ENCODE results near the gene PLEKHH3.

PLEKHH3 gene, protein sequence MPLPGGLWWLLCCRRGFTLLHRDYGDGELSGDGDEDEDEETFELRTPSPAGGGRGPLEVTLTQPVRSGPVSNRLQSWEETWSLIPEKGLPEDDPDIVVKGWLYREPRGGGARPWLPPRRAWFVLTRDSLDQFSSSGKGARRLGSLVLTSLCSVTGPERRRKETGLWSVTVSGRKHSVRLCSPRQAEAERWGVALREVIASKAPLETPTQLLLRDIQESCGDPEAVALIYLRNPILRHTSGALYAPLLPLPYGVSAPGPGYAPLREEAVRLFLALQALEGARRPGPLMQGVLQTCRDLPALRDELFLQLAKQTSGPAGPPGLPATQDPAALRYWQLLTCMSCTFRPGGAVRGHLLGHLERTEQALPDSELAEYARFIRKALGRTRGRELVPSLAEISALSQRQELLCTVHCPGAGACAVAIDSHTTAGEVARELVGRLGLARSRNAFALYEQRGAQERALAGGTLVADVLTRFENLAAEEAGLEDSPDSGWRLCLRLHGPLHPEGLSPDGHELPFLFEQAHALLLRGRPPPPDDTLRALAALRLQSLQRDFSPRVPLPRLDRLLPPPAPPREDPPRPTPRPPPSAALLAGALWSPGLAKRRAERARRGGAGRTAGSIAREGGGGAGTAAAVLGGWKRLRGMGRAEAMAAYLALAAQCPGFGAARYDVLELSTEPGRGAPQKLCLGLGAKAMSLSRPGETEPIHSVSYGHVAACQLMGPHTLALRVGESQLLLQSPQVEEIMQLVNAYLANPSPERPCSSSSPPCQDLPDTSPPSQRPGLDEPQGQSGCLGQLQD
- total RNA-seq = 3.0 to 5.0 reads per million in 2 donors

DNA sequence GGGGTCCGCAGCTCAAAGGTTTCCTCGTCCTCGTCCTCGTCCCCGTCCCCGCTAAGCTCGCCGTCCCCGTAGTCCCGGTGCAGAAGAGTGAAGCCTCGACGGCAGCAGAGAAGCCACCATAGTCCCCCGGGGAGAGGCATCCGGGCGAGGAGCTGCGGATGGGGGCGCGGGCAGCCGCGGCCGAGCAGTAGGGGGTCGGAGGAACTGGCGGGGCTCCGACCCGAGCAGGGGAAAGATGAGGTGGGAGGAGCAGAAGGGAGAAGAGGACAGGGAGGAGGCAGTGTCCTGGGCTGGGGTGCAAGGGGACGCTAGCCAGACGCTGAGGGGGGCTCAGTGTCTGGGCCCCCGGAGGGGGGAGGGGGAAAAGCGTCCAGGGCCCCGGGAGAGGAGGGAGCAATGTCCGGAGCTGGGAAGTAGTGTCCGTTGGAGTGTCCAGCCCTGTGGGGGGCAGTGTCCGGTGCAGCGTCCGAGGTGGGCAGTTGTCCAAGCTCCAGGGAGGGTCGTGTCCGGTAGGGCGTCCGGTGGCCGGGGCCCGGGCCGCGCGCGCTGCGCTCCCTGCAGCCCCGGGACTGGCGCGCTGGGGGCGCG, at the start of gene PLEKHH3:
TSS of gene PLEKHH3 (minus strand) at position 571 of the 588 bp plus-strand sequence. CDS start at position 140, 431 bp downstream.
- DNase-seq = peak in 1 of 5 experiments; percentile 45

DNA sequence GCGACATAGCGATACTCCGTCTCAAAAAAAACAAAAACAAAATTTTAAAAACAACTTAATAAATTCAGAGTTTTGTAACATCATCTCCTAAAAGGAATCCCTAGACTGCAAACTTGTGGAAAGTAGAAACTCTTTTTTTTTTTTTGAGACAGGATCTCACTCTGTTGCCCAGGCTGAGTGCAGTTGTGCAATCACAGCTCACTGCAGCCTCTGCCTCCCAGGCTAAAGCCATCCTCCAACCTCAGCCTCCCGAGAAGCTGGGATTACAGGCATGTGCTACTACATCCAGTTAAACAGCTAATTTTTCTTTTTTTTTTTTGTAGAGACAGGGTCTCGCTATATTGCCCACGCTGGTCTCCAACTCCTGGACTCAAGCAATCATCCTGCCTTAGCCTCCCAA, 48.3 kb upstream of the PLEKHH3 start:
- DNase-seq = no peak

DNA sequence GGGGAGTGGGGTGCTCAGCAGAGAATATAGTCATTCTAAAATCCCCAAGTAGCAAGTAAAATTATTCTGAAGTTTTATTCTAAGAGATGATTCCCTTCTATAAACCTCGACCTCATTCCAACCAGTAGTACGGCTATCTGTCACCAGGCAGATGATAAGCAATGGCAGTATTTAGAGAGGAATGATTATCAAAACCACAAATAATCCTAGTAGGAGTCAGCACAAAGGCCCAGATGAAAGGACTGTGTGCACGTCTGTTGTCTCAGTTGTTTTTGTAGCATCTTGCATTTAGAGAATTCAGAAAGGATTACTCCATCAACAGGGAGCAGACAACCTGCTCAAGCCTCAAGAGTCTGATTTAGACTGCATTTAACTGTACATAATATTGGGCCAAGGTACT, 46.8 kb upstream of the PLEKHH3 start:
- no peak for DNase-seq

DNA sequence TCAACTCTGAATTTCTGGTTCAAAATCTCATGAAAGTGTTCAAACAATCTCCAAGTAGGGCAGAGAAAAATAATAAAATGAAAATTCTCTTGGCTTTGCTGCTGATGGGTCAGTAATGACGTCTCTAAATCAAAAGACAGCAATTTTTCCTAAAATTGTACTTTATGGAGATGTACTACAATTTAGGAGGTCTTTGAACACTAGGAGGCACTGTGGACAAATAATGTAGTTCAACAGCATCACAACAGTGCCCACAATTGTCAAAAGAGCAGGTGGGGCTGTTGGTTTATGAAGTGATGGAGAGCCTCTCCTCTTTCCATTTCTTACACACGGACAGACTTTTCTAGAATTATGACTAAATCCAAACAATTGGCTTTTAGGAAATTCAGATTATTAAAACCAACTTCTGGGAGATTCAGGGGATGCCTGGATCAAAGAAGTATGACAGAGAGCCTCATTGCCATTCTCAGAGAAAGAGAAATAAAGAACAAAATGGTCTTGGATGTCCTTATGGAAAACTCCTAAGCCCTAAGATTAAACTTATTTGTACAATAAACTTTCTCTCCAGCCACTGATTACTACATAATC, 44.3 kb upstream of the PLEKHH3 start:
- peak in 2 of 5 experiments; percentile 17 to 75 for DNase-seq

DNA sequence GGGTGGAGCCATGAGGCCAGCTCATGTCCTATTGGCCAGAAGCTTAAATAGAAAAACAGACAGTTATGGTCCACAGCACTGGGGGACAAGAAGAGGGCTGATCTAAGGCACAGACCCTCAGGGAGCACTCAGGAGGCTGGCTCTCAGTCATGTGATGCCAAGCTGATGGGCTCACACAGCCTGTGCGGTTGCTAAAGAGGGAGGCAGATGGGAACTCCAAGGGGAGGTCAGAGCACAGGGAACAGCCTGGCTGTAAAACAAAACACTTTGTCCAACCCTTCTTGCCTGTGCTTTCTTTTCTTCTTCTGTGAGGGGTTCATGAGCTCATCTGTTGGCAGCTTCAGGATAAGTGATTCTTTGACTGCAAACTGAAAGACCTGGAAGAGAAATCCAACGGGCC, 32.8 kb upstream of the PLEKHH3 start:
- no peak for DNase-seq

DNA sequence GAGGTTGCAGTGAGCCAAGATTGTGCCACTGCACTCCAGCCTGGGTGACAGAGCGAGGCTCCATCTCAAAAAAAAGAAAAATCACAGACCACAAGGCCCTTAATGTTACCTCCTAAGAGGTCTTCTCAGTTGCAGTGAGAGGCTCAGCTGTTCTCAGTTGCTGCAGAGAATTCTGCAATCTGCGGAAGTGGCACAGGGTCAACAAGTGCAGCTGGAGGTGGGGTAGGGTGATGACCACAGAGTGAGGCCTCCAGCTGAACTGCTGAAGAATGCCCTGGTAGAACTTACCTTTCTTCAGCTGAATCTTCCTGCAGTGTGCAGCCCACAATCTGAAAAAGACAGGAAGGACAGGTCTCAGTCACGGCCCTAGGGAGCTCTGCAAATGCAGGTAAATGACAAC, 31.8 kb upstream of the PLEKHH3 start:
- DNase-seq = peak in 1 of 5 experiments; percentile 65

DNA sequence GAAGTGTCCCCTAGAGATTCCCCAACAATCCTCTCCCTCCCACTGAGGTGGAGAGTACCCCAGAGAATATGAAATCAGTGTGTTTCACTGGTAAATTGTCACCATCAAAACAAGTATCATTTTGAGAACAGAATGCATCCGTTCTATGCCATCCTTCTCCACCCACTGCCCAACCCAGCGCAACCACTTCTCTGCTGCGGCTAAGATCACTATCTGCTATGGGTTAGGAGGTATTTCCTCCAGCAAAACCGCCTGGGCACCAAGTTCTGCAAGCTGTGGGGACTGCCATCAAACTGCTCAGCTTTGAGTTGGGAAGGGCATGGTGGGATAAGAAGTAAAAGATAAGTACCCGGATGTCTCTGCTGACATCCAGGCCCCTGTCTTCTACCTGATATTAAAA, 29.9 kb upstream of the PLEKHH3 start:
- DNase-seq = peak; percentile 29 to 96 (median 53)

DNA sequence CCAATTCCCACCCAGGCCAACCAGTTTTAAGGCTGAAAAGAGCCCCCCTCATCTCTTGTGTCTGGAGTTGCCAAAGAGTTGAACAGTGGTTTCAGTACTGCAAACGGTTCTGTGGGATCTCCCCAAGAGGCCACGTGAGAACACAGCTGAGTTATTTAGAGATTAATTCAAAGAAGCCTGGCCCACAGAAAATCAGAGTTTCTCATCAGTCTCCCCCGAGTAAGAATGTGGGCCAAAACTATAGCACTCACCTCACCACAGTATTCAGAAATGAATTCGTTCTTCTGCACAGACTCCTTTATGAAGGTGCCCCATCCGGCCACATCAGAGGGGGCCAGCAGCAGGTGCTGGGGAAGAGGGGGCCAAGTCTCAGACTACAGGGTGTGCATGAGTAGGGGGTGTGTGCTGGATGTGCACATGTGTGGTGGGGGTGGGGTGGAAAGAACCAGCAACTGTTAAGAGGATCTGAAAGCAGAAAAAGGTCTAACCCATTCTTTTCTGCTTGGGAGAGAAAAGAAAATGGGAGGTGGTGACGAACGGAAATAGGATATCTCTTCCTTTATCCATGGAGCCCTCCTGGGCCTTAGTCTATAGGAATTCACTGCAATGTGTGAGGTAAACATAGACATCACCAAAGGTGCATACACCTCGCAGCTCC, 28.2 kb upstream of the PLEKHH3 start:
- DNase-seq = peak in 1 of 5 experiments; percentile 94

DNA sequence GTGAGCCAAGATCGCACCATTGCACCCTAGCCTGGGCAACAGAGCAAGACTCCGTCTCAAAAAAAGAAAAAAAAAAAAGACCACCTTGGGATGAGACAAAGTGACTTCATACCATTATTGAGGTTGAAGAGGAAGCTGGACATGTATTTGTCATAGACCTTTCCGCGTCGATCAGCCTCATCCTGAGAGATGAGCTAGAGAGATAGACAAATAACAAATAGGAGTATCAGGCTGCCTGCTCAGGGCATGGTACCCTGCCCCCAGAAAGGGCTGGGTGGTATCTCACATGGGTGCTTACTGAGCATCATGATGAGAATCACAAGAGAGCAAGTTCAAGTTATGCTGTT, 27.7 kb upstream of the PLEKHH3 start:
- DNase-seq = no peak

DNA sequence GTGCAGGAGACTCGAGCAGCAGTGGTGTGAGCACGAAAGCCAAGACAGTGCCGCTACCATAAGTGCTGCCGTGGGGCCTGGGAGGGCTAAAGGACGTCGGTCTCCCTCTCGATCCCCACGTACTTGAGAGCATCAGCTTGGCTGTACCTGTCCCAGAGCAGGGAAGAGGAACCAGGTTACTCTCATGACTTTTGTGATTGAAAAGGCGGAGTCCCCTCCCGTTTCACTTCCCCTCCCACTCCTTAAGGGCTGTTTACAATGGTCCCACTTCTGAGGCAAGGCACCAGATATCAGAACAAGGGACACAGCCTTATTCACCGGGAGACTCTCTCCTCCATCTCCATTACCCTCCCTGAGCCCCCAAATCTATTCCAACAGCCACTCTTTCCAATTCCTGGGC, 25.7 kb upstream of the PLEKHH3 start:
- no peak for DNase-seq

DNA sequence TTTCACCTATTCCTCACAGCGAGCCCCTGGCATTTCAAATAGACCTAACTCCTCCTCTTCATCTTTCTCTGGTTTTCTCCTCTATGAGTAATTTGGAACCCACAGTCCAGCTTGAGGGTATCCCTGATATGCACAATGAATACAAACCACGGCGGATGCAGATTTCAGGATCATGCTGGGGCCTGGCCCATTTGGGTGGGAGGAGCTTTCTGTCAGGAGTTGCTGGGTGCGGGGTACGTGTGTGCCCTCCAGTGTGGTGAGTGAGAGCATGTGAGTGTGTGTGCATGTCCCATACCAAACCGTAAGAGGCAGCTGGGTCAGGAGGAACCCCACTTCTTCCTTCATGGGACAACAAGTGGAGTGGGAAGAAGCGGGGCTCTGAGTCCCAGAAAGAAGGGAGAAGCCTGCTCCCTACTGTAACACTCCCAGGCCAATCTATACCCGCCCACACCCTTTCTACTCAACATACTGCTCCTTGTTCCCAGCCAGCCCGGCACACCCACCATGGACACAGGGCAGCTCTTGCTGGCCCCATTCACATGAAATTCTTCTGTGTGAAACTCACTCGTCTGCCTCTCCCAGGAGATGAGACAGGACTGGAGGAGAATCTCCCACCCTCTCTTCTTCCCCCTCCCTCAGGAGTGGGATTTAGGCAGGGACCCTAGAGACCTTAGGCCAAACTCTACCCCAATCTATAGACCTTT, 23.9 kb upstream of the PLEKHH3 start:
- no peak for DNase-seq

DNA sequence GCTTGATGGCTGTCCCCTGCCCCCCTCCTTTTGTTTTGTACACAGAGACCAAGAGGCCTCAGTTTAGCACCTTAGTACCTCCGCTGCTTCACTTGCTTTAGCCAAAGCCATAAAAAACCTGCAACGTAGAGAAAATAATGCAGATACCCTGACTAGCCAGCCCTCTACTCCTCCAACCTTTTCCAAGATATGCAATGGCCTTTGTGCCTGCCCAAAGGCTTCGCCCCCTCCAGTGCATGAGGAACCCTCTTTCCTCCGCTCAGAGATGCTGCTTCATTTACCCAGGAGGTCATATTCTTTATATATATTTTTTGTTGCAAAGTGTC, 22.6 kb upstream of the PLEKHH3 start:
- no peak for DNase-seq

DNA sequence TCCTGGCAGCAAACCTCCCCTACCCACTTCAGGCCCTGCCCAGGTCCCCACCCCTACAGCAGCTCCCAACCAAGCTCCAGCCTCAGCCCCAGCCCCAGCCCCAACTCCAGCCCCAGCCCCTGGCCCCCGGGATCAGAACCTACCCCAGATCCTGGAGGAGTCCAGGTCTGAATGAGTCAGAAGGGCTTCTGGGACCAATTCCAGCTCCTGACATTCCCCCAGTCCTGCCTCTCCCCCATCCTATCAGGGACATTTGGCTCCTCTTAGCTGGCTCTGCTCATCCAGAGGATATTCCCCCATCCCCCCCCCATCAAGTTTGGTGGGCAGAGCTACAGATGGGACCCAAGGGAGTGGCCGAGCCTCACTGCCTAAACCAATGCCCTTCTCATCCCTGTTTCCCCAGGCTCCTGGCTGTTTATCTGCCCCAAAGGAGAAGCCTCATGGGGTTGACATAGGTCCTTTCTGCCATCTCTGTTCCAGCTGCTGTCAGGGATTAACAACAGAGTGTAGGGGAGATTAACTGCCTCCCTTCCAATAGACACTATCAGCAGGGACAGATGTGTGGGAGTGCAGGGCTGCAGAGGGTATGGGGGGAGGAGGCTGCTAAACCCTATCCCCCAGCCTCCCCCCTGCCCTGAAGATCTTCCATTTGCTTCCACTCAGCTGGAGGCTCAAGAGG, 22.1 kb upstream of the PLEKHH3 start:
- DNase-seq = no peak

DNA sequence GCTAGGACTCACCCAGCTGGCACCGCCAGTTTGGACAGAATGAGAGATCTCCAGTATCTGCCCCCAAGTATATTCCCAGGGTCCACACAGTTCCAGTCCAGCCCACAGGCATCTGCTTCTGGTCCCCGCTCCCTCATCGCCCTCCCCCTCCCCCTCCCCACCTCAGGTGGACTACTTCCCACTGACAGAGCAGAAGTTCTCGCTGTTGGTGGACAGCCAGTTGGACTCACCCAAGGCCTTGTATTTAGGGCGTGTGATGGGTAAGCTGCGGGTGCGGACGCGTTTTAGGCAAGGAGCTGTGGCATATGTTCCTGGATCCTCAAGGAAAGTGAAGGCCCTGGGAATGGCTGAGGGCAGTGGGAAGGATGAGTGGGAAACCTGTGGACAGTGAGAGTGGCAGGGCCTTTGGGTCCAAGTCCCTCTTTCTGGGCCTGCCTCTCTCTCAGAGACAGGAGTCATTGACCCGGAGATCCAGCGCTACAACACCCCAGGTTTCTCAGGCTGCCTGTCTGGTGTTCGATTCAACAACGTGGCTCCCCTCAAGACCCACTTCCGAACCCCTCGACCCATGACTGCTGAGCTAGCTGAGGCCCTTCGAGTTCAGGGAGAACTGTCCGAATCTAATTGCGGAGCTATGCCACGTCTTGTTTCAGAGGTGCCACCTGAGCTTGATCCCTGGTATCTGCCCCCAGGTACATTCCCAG, 20.5 kb upstream of the PLEKHH3 start:
- DNase-seq = no peak

DNA sequence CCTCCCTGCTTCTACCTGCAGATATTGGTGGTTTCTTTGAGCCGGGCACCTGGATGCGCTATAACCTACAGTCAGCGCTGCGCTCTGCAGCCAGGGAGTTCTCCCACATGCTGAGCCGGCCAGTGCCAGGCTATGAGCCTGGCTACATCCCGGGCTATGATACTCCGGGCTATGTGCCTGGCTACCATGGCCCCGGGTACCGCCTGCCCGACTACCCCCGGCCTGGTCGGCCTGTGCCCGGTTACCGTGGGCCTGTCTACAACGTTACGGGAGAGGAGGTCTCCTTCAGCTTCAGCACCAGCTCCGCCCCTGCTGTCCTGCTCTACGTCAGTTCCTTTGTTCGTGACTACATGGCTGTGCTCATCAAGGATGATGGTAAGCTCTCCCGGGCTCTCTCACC, 18.7 kb upstream of the PLEKHH3 start:
- no peak for DNase-seq

DNA sequence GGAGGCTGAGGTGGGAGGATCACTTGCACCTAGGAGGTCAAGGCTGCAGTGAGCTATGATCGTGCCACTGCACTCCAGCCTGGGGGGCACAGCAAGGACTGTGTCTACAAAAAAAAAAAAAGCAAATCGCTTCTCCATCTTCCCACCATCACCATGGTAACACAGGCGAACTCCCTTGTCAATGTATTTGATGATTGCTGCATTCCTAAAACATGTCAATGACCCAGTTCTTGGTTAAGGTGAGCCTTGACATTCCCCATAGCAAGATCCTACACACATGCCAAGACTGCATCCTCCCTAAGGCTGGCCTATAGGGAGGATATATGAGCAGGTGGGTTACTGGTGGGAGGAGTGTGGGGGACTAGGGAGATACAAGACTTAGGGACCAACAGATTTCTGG, 17.7 kb upstream of the PLEKHH3 start:
- no peak for DNase-seq

DNA sequence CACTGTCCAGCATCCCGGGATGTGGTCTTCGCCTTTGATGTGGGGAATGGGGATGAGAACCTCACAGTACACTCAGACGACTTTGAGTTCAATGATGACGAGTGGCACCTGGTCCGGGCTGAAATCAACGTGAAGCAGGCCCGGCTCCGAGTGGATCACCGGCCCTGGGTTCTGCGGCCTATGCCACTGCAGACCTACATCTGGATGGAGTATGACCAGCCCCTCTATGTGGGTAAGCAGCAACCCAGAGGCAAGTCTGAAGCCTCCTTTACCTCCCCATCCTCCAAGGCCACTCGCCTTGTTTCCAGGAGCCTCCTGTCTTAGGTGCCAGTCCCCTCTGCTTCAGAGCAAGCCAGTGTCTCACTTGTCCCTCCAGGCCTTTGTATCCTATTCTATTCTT, 15.7 kb upstream of the PLEKHH3 start:
- DNase-seq = no peak

DNA sequence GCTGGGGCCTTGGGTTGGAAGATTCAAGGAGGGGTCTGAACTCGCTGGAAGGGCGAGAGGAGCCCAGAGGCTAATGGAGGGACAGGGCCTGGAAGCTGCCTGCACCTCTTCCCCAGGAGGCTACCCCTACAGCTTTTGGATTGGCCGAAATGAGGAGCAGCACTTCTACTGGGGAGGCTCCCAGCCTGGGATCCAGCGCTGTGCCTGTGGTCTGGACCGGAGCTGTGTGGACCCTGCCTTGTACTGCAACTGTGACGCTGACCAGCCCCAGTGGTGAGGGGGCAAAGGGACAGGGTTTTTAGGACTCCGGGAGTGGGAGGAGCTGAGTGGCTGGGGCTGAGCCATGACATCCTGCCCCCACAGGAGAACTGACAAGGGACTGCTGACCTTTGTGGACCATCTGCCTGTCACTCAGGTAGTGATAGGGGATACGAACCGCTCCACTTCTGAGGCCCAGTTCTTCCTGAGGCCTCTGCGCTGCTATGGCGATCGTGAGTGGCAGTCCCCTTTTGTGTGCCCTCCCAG, 14.3 kb upstream of the PLEKHH3 start:
- no peak for DNase-seq

DNA sequence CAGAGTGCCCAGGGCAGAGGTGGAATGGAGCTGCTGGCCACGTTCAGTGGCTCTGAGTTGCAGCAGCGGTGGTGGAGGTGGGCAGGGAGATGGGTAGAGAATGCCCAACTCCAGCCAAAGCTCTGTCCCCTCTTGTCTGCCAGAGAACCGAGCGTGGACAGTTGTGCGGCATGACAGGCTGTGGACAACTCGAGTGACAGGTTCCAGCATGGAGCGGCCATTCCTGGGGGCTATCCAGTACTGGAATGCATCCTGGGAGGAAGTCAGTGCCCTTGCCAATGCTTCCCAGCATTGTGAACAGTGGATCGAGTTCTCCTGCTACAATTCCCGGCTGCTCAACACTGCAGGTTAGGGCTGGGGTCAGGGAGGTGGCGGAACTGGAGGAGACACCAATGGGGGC, 13.8 kb upstream of the PLEKHH3 start:
- DNase-seq = no peak

DNA sequence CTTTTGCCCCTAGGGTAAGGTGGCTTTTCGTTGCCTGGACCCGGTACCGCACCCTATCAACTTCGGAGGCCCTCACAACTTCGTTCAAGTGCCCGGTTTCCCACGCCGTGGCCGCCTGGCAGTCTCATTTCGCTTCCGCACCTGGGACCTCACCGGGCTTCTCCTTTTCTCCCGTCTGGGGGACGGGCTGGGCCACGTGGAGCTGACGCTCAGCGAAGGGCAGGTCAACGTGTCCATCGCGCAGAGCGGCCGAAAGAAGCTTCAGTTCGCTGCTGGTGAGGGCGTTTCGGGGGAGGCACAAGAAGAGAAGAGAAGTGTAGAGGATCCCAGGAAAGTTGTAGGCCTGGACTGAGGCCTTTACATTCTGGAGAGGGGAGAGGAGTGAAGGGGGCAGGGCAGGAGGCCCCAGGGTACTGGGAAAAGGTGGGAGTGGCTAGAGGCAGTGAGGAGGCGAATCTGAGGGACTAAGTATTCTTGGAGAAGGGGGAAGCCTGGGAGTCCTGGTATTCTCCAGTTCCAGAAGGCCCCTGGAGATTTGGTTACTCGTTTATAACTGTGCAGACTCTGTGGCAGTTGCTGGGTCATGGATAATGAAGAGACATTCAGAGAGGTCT, 11.0 kb upstream of the PLEKHH3 start:
- no peak for DNase-seq
